DMS153 treated with DMSO at 0.1 percent for 48 hours (cell line): ENCODE results near the gene PBX1.

Source experiments
- DNase-seq: peaks from one replicate; lab custom pipeline; 2025; ENCODE audit not compliant: unreplicated experiment; lab: John Stamatoyannopoulos, UW

The PBX1 gene

GRCh38 chr1:164611754-164612642 is 53.0 kb downstream of the PBX1 start:
- DNase-seq, result peak; percentile 98

GRCh38 chr1:164613176-164613575 is 54.2 kb downstream of the PBX1 start:
- DNase-seq, result no peak

- no peak for DNase-seq
Measured at GRCh38 chr1:164614316-164614715, 55.3 kb downstream of the PBX1 start.

- no peak for DNase-seq
Measured at GRCh38 chr1:164617377-164618201, 58.6 kb downstream of the PBX1 start.

GRCh38 chr1:164618202-164618564 is 59.2 kb downstream of the PBX1 start:
- DNase-seq, result no peak

- DNase-seq, result no peak
Measured at GRCh38 chr1:164619006-164619784, 60.2 kb downstream of the PBX1 start.

GRCh38 chr1:164622068-164622845 is 63.3 kb downstream of the PBX1 start:
- DNase-seq, result no peak

GRCh38 chr1:164623805-164624204 is 64.8 kb downstream of the PBX1 start:
- DNase-seq, result no peak

- DNase-seq, result no peak
Measured at GRCh38 chr1:164624400-164624799, 65.4 kb downstream of the PBX1 start.

- no peak for DNase-seq
Measured at GRCh38 chr1:164625004-164625617, 66.1 kb downstream of the PBX1 start.

- DNase-seq, result no peak
Measured at GRCh38 chr1:164628772-164629171, 69.8 kb downstream of the PBX1 start.

- DNase-seq, result no peak
Measured at GRCh38 chr1:164629971-164630370, 71.0 kb downstream of the PBX1 start.

GRCh38 chr1:164630626-164631396 is 71.8 kb downstream of the PBX1 start:
- no peak for DNase-seq

- DNase-seq, result no peak
Measured at GRCh38 chr1:164631751-164632150, 72.8 kb downstream of the PBX1 start.

GRCh38 chr1:164633997-164634396 is 75.0 kb downstream of the PBX1 start:
- no peak for DNase-seq

GRCh38 chr1:164635059-164635802 is 76.2 kb downstream of the PBX1 start:
- no peak for DNase-seq

- DNase-seq, result no peak
Measured at GRCh38 chr1:164635803-164636731, 77.1 kb downstream of the PBX1 start.

GRCh38 chr1:164636757-164637156 is 77.8 kb downstream of the PBX1 start:
- no peak for DNase-seq
